Measurements from ENCODE around the gene MED13.
"Not testable (repeated sequence)": the region's sequence is repeated elsewhere in the genome, so short reads cannot be mapped to it uniquely, and the experiment has no call there.

The MED13 gene

GRCh38 chr17:61904094-61904710 is 160.9 kb downstream of the MED13 start:
- ChIA-PET CTCF (interaction anchor here (0.9 to 1.1 kb wide), 2 partner anchors 28 to 492 kb away, joined by 3 read pairs; no protein-coding TSS in a partner anchor), POLR2A (interaction anchor here (0.9 kb wide), 1 partner anchor 24 kb away, joined by 4 read pairs; the partner anchor contains the start of gene INTS2)
- Histone ChIP-seq H3K9me3 (ENCODE audit: control insufficient read depth, insufficient read depth, low read depth, low read length) (no peaks in the 10 kb centered on the region), H3K27ac (ENCODE audit: extremely low read depth, low read depth, low read length) (no peak overlapping the region), H3K4me3 (ENCODE audit: low read depth, low read length) (no peak overlapping the region), H3K4me1 (ENCODE audit: control insufficient read depth, insufficient read depth, low read length) (no peaks in the 10 kb centered on the region), H3K36me3 (ENCODE audit: control insufficient read depth in 2 of 2, insufficient read depth in 1 of 2, low read length in 2 of 2) (peaks cover 77 to 80% of the 10 kb centered on the region in 2 experiments)
- TF ChIP-seq ZBTB21 (tag by site-specific recombination; IDR thresholded peaks at IDR 0.05) (no peak), SP7 (tag by site-specific recombination; IDR thresholded peaks at IDR 0.05) (no peak), IKZF3 (tag by site-specific recombination; IDR thresholded peaks at IDR 0.05) (no peak), KLF8 (tag by site-specific recombination; IDR thresholded peaks at IDR 0.05) (no peak), ZNF394 (tag by site-specific recombination; IDR thresholded peaks at IDR 0.05; ENCODE audit: borderline replicate concordance) (no peak), ZEB2 (tag by site-specific recombination; IDR thresholded peaks at IDR 0.05) (no peak)

GRCh38 chr17:61903251-61903650 is 161.8 kb downstream of the MED13 start:
- no peak overlapping the region for H3K27ac ChIP-seq (ENCODE audit: extremely low read depth, low read depth, low read length)
- no peaks in the 10 kb centered on the region for H3K9me3 ChIP-seq (ENCODE audit: control insufficient read depth, insufficient read depth, low read depth, low read length)
- CTCF ChIA-PET: no interaction called here
- no peaks in the 10 kb centered on the region for H3K4me1 ChIP-seq (ENCODE audit: control insufficient read depth, insufficient read depth, low read length)
- TF ChIP-seq OSR2 (tag by site-specific recombination; IDR thresholded peaks at IDR 0.05): no peak
- no peak overlapping the region for H3K4me3 ChIP-seq (ENCODE audit: low read depth, low read length)
- H3K36me3 ChIP-seq (ENCODE audit: control insufficient read depth in 2 of 2, insufficient read depth in 1 of 2, low read length in 2 of 2): peaks cover 70 to 86% of the 10 kb centered on the region in 2 experiments
- POLR2A ChIA-PET: interaction anchor here (0.5 to 0.6 kb wide), 2 partner anchors 40 to 710 kb away, joined by 3 to 7 read pairs; partner anchors contain the start of gene BRIP1

GRCh38 chr17:61897548-61898180 is 167.4 kb downstream of the MED13 start:
- no peak for TF ChIP-seq FEZF1 (tag by site-specific recombination; IDR thresholded peaks at IDR 0.05)
- peak; percentile 82 for TF ChIP-seq ZNF664 (tag by site-specific recombination; IDR thresholded peaks at IDR 0.05)
- POLR2A ChIA-PET: interaction anchor here (0.6 kb wide), 1 partner anchor 44 kb away, joined by 6 read pairs; no protein-coding TSS in a partner anchor
- Histone ChIP-seq H3K4me1 (ENCODE audit: control insufficient read depth, insufficient read depth, low read length) (no peaks in the 10 kb centered on the region), H3K9me3 (ENCODE audit: control insufficient read depth, insufficient read depth, low read depth, low read length) (no peaks in the 10 kb centered on the region), H3K36me3 (ENCODE audit: control insufficient read depth in 2 of 2, insufficient read depth in 1 of 2, low read length in 2 of 2) (peaks cover 42 to 80% of the 10 kb centered on the region in 2 experiments), H3K27ac (ENCODE audit: extremely low read depth, low read depth, low read length) (no peak overlapping the region), H3K4me3 (ENCODE audit: low read depth, low read length) (no peak overlapping the region)
- CTCF ChIA-PET: interaction anchor here (0.7 to 1.3 kb wide), 3 partner anchors 61 to 263 kb away, joined by 4 to 7 read pairs (median 6); no protein-coding TSS in a partner anchor

- H3K9me3 ChIP-seq (ENCODE audit: control insufficient read depth, insufficient read depth, low read depth, low read length): no peaks in the 10 kb centered on the region
- ChIA-PET POLR2A (interaction anchor here (0.8 kb wide), 1 partner anchor 32 kb away, joined by 3 read pairs; the partner anchor contains the start of gene BRIP1), CTCF (no interaction called here)
- H3K36me3 ChIP-seq (ENCODE audit: control insufficient read depth in 2 of 2, insufficient read depth in 1 of 2, low read length in 2 of 2): peaks cover 41 to 57% of the 10 kb centered on the region in 2 experiments
- no peak overlapping the region for H3K27ac ChIP-seq (ENCODE audit: extremely low read depth, low read depth, low read length)
- TF ChIP-seq ZNF2 (tag by site-specific recombination; IDR thresholded peaks at IDR 0.05): no peak
- no peak for TF ChIP-seq ZNF549 (tag by site-specific recombination; IDR thresholded peaks at IDR 0.05)
- no peak for TF ChIP-seq ZFP69B (tag by site-specific recombination; IDR thresholded peaks at IDR 0.05)
- TF ChIP-seq ZNF704 (tag by site-specific recombination; IDR thresholded peaks at IDR 0.05): no peak
- no peaks in the 10 kb centered on the region for H3K4me1 ChIP-seq (ENCODE audit: control insufficient read depth, insufficient read depth, low read length)
- H3K4me3 ChIP-seq (ENCODE audit: low read depth, low read length): no peak overlapping the region
Measured at GRCh38 chr17:61895391-61895790, 169.7 kb downstream of the MED13 start.

- H3K4me3 ChIP-seq (ENCODE audit: low read depth, low read length); H3K4me1 ChIP-seq (ENCODE audit: control insufficient read depth, insufficient read depth, low read length); POLR2A ChIA-PET; H3K9me3 ChIP-seq (ENCODE audit: control insufficient read depth, insufficient read depth, low read depth, low read length); H3K27ac ChIP-seq (ENCODE audit: extremely low read depth, low read depth, low read length); CTCF ChIA-PET: not testable (repeated sequence)
- peaks cover 45 to 52% of the 10 kb centered on the region in 2 experiments for H3K36me3 ChIP-seq (ENCODE audit: control insufficient read depth in 2 of 2, insufficient read depth in 1 of 2, low read length in 2 of 2)
Measured at GRCh38 chr17:61894310-61894709, 170.8 kb downstream of the MED13 start.
